GM23338 (cell line): ENCODE data around the gene SUGCT. TPM values are rescaled to one million over a fixed set of nuclear protein-coding genes. Genes with fewer than 3 reads are reported as not detected.

ENCODE experiments used
- ATAC-seq: fragments of 200-7000 bp; cut with Tn5 transposase; 3 replicates; pipeline ENCODE4 v1.9.1; 2020
- DNase-seq: peaks from one replicate; pipeline ENCODE4 v3.0.0-alpha.2; 2015; ENCODE audit warnings: low spot score
- H2AFZ ChIP-seq: fragments of 200-600 bp; sonication (generic); 2 replicates; pipeline ENCODE4 v1.8.0; 2016; ENCODE audit warnings: antibody characterized with exemption, mild to moderate bottlenecking, moderate library complexity
- H3F3A ChIP-seq: fragments of 200-600 bp; sonication (generic); replicated peaks from 2 replicates; pipeline ENCODE4 v1.8.0; 2017; ENCODE audit warnings: antibody characterized with exemption, mixed run types, low read depth
- H3K27ac ChIP-seq: fragments of 200-600 bp; sonication (generic); 2 replicates; pipeline ENCODE4 v1.6.1; 2016; ENCODE audit warnings: low read depth
- H3K27me3 ChIP-seq: fragments of 200-600 bp; sonication (generic); 2 replicates; pipeline ENCODE4 v1.8.0; 2016; ENCODE audit warnings: mild to moderate bottlenecking, mixed run types, moderate library complexity; ENCODE audit not compliant: insufficient read depth
- H3K36me3 ChIP-seq: fragments of 200-600 bp; sonication (generic); 2 replicates; pipeline ENCODE4 v1.8.0; 2016; ENCODE audit warnings: mild to moderate bottlenecking; ENCODE audit not compliant: insufficient read depth
- H3K4me1 ChIP-seq: fragments of 200-600 bp; sonication (generic); 2 replicates; pipeline ENCODE4 v1.8.0; 2016; ENCODE audit warnings: mild to moderate bottlenecking, moderate library complexity; ENCODE audit not compliant: insufficient read depth
- H3K4me2 ChIP-seq: fragments of 200-600 bp; sonication (generic); 2 replicates; pipeline ENCODE4 v1.7.1; 2017; ENCODE audit warnings: mixed run types
- H3K4me3 ChIP-seq: fragments of 200-600 bp; sonication (generic); 2 replicates; pipeline ENCODE4 v1.6.1; 2016; ENCODE audit warnings: mixed run types
- H3K79me2 ChIP-seq: fragments of 200-600 bp; sonication (generic); replicated peaks from 2 replicates; pipeline ENCODE4 v1.8.0; 2017; ENCODE audit warnings: mild to moderate bottlenecking; ENCODE audit not compliant: insufficient read depth
- H3K9me2 ChIP-seq: fragments of 200-600 bp; sonication (generic); 2 replicates; pipeline ENCODE4 v1.8.0; 2017; ENCODE audit not compliant: insufficient read depth
- H4K20me1 ChIP-seq: fragments of 200-600 bp; sonication (generic); replicated peaks from 2 replicates; pipeline ENCODE4 v1.8.0; 2017; ENCODE audit warnings: mild to moderate bottlenecking; ENCODE audit not compliant: insufficient read depth
- H3K27ac Mint-ChIP-seq: 2 replicates; pipeline ENCODE4 v1.8.0; 2020; ENCODE audit warnings: inconsistent platforms, mild to moderate bottlenecking, moderate library complexity, mixed read lengths
- H3K27me3 Mint-ChIP-seq: 3 replicates; pipeline ENCODE4 v1.8.0; 2022; ENCODE audit warnings: low read depth, mild to moderate bottlenecking, moderate library complexity, mixed read lengths, inconsistent platforms; ENCODE audit not compliant: insufficient read depth, poor library complexity
- H3K36me3 Mint-ChIP-seq: 3 replicates; pipeline ENCODE4 v1.8.0; 2021; ENCODE audit warnings: low read depth, mild to moderate bottlenecking, inconsistent platforms, moderate library complexity, mixed read lengths
- H3K4me1 Mint-ChIP-seq: 3 replicates; pipeline ENCODE4 v1.8.0; 2020; ENCODE audit warnings: mild to moderate bottlenecking, inconsistent platforms, mixed read lengths
- H3K4me3 Mint-ChIP-seq: 3 replicates; pipeline ENCODE4 v1.8.0; 2021; ENCODE audit warnings: moderate library complexity, mild to moderate bottlenecking, inconsistent platforms, mixed read lengths
- H3K9me3 Mint-ChIP-seq: 3 replicates; pipeline ENCODE4 v1.8.0; 2020; ENCODE audit warnings: moderate library complexity, mild to moderate bottlenecking, inconsistent platforms, mixed read lengths
- JUNB ChIP-seq: IDR thresholded peaks from one replicate; pipeline ENCODE4 v1.6.1; 2016; ENCODE audit warnings: antibody characterized with exemption; ENCODE audit not compliant: unreplicated experiment
- REST ChIP-seq: IDR thresholded peaks from one replicate; pipeline ENCODE4 v1.6.1; 2018; ENCODE audit warnings: antibody characterized with exemption; ENCODE audit not compliant: unreplicated experiment
- ZNF114 ChIP-seq: fragments of 250-450 bp; sonication (Bioruptor Pico); IDR thresholded peaks from 2 replicates; pipeline ENCODE4 v1.5.0; 2020; ENCODE audit warnings: mild to moderate bottlenecking, moderate library complexity
- polyA plus RNA-seq: library from polyadenylated mRNA; unstranded; fragments of >200 nt; fragmentation: Nextera tagmentation; extraction: Ambion mirVana; gene quantifications from 2 replicates; pipeline ENCODE4 v1.2.1, GENCODE V29; 2016
- total RNA-seq: library from RNA; depleted of rRNA; stranded (reverse); fragments of >200 nt; shearing (Covaris generic); gene quantifications from 2 replicates; pipeline ENCODE4 v1.2.3, GENCODE V29; 2014
- TF ChIP-seq, protein P1 (sequence below): fragments of 250-450 bp; sonication (Bioruptor Pico); IDR thresholded peaks from 2 replicates; pipeline ENCODE4 v1.5.0; 2020; ENCODE audit warnings: mild to moderate bottlenecking, moderate library complexity

The SUGCT gene
- total and polyA plus RNA-seq, 2 experiments from 2014 or later = 4.2 to 5.6 TPM

DNA sequence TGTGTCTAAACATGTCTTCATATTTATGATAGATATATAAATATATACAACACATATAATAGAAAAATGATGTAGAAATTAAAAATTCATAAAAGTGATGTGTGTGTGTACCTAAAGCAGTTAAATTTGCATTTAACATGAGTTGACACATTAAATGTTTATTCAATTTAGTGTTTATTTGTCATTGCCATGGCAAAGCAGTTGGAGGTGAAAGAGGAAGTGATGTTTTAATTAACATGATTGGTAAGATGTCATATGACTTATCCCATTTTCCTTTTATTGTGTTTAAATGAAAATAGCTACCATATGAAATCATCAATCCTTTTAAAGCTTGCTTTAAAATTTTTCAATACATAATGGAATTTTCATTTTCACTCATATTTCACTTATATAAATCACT lies 452.6 kb downstream of the SUGCT start:
- H3K27ac ChIP-seq = no peak overlapping the region
- H3K27me3 ChIP-seq = no peaks in the 10 kb centered on the region
- H3K36me3 ChIP-seq = no peaks in the 10 kb centered on the region
- DNase-seq = no peak
- no peak for TF ChIP-seq JUNB
- H3K4me3 ChIP-seq = no peak overlapping the region
- Mint-ChIP-seq H3K27ac (no peak overlapping the region), H3K27me3 (no peaks in the 10 kb centered on the region), H3K9me3 (no peaks in the 10 kb centered on the region; the same call in 2 of the 3 replicates), H3K4me1 (peaks cover 14% of the 10 kb centered on the region), H3K4me3 (no peak overlapping the region), H3K36me3 (no peaks in the 10 kb centered on the region)
- no peaks in the 10 kb centered on the region for H3F3A ChIP-seq
- H3K4me2 ChIP-seq = no peak overlapping the region
- H3K79me2 ChIP-seq = no peaks in the 10 kb centered on the region
- ATAC-seq = no peak
- H2AFZ ChIP-seq = no peak overlapping the region
- H3K4me1 ChIP-seq = peaks cover 12% of the 10 kb centered on the region; the same call in 1 of the 2 replicates
- no peaks in the 10 kb centered on the region for H3K9me2 ChIP-seq
- no peaks in the 10 kb centered on the region for H4K20me1 ChIP-seq

DNA sequence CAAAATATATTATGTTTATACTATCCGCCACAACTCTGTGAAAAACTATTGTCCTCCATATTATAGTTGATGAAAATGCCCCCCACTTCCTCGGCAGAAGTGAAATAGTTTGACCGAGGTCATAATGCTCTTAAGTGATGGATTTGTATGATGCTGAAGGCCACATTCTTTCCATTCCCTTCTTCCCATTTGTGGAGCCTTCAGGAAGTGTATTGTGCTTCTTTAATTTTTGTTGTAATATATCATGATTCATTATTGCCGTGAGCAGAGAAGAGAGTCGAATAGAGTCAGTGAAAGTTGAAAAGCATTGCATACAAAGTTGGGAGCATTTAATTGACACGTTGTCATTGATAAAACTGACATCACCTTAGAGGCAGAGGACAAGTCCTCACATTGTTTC lies 460.3 kb downstream of the SUGCT start:
- no peak overlapping the region for H3K4me2 ChIP-seq
- no peak for DNase-seq
- H3K27ac Mint-ChIP-seq = no peak overlapping the region
- no peak overlapping the region for H3K27ac ChIP-seq
- no peak overlapping the region for H3K4me3 Mint-ChIP-seq
- no peaks in the 10 kb centered on the region for H4K20me1 ChIP-seq
- H3F3A ChIP-seq = no peaks in the 10 kb centered on the region
- no peaks in the 10 kb centered on the region; the same call in 2 of the 3 replicates for H3K9me3 Mint-ChIP-seq
- H3K4me3 ChIP-seq = no peak overlapping the region
- TF ChIP-seq REST (no peak), ZNF114 (no peak)
- TF ChIP-seq, protein P1, sequence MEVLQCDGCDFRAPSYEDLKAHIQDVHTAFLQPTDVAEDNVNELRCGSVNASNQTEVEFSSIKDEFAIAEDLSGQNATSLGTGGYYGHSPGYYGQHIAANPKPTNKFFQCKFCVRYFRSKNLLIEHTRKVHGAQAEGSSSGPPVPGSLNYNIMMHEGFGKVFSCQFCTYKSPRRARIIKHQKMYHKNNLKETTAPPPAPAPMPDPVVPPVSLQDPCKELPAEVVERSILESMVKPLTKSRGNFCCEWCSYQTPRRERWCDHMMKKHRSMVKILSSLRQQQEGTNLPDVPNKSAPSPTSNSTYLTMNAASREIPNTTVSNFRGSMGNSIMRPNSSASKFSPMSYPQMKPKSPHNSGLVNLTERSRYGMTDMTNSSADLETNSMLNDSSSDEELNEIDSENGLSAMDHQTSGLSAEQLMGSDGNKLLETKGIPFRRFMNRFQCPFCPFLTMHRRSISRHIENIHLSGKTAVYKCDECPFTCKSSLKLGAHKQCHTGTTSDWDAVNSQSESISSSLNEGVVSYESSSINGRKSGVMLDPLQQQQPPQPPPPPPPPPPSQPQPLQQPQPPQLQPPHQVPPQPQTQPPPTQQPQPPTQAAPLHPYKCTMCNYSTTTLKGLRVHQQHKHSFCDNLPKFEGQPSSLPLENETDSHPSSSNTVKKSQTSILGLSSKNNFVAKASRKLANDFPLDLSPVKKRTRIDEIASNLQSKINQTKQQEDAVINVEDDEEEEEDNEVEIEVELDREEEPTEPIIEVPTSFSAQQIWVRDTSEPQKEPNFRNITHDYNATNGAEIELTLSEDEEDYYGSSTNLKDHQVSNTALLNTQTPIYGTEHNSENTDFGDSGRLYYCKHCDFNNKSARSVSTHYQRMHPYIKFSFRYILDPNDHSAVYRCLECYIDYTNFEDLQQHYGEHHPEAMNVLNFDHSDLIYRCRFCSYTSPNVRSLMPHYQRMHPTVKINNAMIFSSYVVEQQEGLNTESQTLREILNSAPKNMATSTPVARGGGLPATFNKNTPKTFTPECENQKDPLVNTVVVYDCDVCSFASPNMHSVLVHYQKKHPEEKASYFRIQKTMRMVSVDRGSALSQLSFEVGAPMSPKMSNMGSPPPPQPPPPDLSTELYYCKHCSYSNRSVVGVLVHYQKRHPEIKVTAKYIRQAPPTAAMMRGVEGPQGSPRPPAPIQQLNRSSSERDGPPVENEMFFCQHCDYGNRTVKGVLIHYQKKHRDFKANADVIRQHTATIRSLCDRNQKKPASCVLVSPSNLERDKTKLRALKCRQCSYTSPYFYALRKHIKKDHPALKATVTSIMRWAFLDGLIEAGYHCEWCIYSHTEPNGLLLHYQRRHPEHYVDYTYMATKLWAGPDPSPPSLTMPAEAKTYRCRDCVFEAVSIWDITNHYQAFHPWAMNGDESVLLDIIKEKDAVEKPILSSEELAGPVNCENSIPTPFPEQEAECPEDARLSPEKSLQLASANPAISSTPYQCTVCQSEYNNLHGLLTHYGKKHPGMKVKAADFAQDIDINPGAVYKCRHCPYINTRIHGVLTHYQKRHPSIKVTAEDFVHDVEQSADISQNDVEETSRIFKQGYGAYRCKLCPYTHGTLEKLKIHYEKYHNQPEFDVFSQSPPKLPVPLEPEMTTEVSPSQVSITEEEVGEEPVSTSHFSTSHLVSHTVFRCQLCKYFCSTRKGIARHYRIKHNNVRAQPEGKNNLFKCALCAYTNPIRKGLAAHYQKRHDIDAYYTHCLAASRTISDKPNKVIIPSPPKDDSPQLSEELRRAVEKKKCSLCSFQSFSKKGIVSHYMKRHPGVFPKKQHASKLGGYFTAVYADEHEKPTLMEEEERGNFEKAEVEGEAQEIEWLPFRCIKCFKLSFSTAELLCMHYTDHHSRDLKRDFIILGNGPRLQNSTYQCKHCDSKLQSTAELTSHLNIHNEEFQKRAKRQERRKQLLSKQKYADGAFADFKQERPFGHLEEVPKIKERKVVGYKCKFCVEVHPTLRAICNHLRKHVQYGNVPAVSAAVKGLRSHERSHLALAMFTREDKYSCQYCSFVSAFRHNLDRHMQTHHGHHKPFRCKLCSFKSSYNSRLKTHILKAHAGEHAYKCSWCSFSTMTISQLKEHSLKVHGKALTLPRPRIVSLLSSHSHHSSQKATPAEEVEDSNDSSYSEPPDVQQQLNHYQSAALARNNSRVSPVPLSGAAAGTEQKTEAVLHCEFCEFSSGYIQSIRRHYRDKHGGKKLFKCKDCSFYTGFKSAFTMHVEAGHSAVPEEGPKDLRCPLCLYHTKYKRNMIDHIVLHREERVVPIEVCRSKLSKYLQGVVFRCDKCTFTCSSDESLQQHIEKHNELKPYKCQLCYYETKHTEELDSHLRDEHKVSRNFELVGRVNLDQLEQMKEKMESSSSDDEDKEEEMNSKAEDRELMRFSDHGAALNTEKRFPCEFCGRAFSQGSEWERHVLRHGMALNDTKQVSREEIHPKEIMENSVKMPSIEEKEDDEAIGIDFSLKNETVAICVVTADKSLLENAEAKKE (CRISPR knock-in tag) = no peak
- no peaks in the 10 kb centered on the region for H3K27me3 Mint-ChIP-seq
- H2AFZ ChIP-seq = no peak overlapping the region
- H3K79me2 ChIP-seq = no peaks in the 10 kb centered on the region
- no peaks in the 10 kb centered on the region for H3K36me3 ChIP-seq
- ATAC-seq = no peak
- no peaks in the 10 kb centered on the region; the same call in 2 of the 3 replicates for H3K36me3 Mint-ChIP-seq
- H3K4me1 Mint-ChIP-seq = no peaks in the 10 kb centered on the region
- H3K9me2 ChIP-seq = no peaks in the 10 kb centered on the region; the same call in 1 of the 2 replicates
- no peaks in the 10 kb centered on the region for H3K27me3 ChIP-seq
- no peaks in the 10 kb centered on the region for H3K4me1 ChIP-seq
